Ramos (cell line): ENCODE measurements around the gene SLC4A4.

Experiments used
- in situ Hi-C: fragments of 300-500 bp; cut with MboI; formaldehyde crosslinking; loops from one replicate; pipeline ENCODE4 v1.14.3; 2022; ENCODE audit warnings: low sequenced_read_pairs; ENCODE audit not compliant: unreplicated experiment

SLC4A4 gene

GRCh38 chr4:71355971-71356370 is 17.2 kb downstream of the SLC4A4 start:
- in situ Hi-C loops: no loop called here

- in situ Hi-C loops: no loop called here
Observed at GRCh38 chr4:71356924-71357663, 18.3 kb downstream of the SLC4A4 start.

- in situ Hi-C loops: no loop called here
Observed at GRCh38 chr4:71360844-71361243, 22.0 kb downstream of the SLC4A4 start.

GRCh38 chr4:71361476-71361875 is 22.7 kb downstream of the SLC4A4 start:
- in situ Hi-C loops: no loop called here

GRCh38 chr4:71366766-71367165 is 27.9 kb downstream of the SLC4A4 start:
- in situ Hi-C loops: no loop called here

- in situ Hi-C loops: no loop called here
Observed at GRCh38 chr4:71367546-71367945, 28.7 kb downstream of the SLC4A4 start.

GRCh38 chr4:71368906-71369305 is 30.1 kb downstream of the SLC4A4 start:
- in situ Hi-C loops: no loop called here

GRCh38 chr4:71369536-71369935 is 30.7 kb downstream of the SLC4A4 start:
- in situ Hi-C loops: no loop called here

- in situ Hi-C loops: no loop called here
Observed at GRCh38 chr4:71375494-71375893, 36.7 kb downstream of the SLC4A4 start.

- in situ Hi-C loops: no loop called here
Observed at GRCh38 chr4:71377561-71377960, 38.7 kb downstream of the SLC4A4 start.

GRCh38 chr4:71379126-71379525 is 40.3 kb downstream of the SLC4A4 start:
- in situ Hi-C loops: no loop called here

GRCh38 chr4:71380788-71381187 is 42.0 kb downstream of the SLC4A4 start:
- in situ Hi-C loops: no loop called here

GRCh38 chr4:71382125-71382899 is 43.5 kb downstream of the SLC4A4 start:
- in situ Hi-C loops: no loop called here

GRCh38 chr4:71382900-71383560 is 44.2 kb downstream of the SLC4A4 start:
- in situ Hi-C loops: no loop called here

GRCh38 chr4:71383984-71384383 is 45.2 kb downstream of the SLC4A4 start:
- in situ Hi-C loops: no loop called here

- in situ Hi-C loops: no loop called here
Observed at GRCh38 chr4:71389149-71389827, 50.5 kb downstream of the SLC4A4 start.

- in situ Hi-C loops: no loop called here
Observed at GRCh38 chr4:71392109-71392508, 53.3 kb downstream of the SLC4A4 start.

GRCh38 chr4:71396382-71396781 is 57.6 kb downstream of the SLC4A4 start:
- in situ Hi-C loops: no loop called here

- in situ Hi-C loops: no loop called here
Observed at GRCh38 chr4:71400810-71401209, 62.0 kb downstream of the SLC4A4 start.

- in situ Hi-C loops: no loop called here
Observed at GRCh38 chr4:71402616-71403015, 63.8 kb downstream of the SLC4A4 start.

GRCh38 chr4:71404049-71404448 is 65.2 kb downstream of the SLC4A4 start:
- in situ Hi-C loops: no loop called here
